RWPE1 (cell line): ENCODE results near the gene CHCHD6.
A peak's percentile ranks its signal among the peaks of the same experiment; 100 is the strongest.

ENCODE experiments used
- CTCF ChIA-PET: fragments of 350-600 bp; sonication (Branson Sonifier 250); formaldehyde crosslinking; extraction: SDS; loops from one replicate; lab custom pipeline; 2021; lab: Yijun Ruan, JAX
- POLR2A ChIA-PET: fragments of 400-600 bp; formaldehyde crosslinking; extraction: SDS; loops from one replicate; lab custom pipeline; 2020; ENCODE audit warnings: antibody characterized with exemption; ENCODE audit not compliant: low non-redundant PET; lab: Yijun Ruan, JAX
- DNase-seq: peaks from one replicate; pipeline ENCODE4 v3.0.0; 2012; ENCODE audit warnings: low spot score
- H3K27ac ChIP-seq: fragments of 450-650 bp; 2 replicates; pipeline ENCODE4 v1.5.1; 2017
- TF ChIP-seq, protein P1 (sequence below): fragments of 450-650 bp; conservative IDR thresholded peaks from 2 replicates; pipeline ENCODE4 v1.5.1; 2017; ENCODE audit warnings: low read depth, mild to moderate bottlenecking

CHCHD6 gene

GRCh38 chr3:126896968-126897367 is 192.9 kb downstream of the CHCHD6 start:
- no peak for DNase-seq
- ChIA-PET CTCF (no interaction called here), POLR2A (no interaction called here)
- H3K27ac ChIP-seq: peak overlapping the region; percentile 86
- TF ChIP-seq, protein P1, sequence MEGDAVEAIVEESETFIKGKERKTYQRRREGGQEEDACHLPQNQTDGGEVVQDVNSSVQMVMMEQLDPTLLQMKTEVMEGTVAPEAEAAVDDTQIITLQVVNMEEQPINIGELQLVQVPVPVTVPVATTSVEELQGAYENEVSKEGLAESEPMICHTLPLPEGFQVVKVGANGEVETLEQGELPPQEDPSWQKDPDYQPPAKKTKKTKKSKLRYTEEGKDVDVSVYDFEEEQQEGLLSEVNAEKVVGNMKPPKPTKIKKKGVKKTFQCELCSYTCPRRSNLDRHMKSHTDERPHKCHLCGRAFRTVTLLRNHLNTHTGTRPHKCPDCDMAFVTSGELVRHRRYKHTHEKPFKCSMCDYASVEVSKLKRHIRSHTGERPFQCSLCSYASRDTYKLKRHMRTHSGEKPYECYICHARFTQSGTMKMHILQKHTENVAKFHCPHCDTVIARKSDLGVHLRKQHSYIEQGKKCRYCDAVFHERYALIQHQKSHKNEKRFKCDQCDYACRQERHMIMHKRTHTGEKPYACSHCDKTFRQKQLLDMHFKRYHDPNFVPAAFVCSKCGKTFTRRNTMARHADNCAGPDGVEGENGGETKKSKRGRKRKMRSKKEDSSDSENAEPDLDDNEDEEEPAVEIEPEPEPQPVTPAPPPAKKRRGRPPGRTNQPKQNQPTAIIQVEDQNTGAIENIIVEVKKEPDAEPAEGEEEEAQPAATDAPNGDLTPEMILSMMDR: no peak

GRCh38 chr3:126897943-126898342 is 193.9 kb downstream of the CHCHD6 start:
- no peak overlapping the region for H3K27ac ChIP-seq
- ChIA-PET POLR2A (no interaction called here), CTCF (interaction anchor here (0.5 to 0.7 kb wide), 3 partner anchors 80 to 864 kb away, joined by 3 to 4 read pairs (median 3); no protein-coding TSS in a partner anchor)
- DNase-seq: no peak
- TF ChIP-seq, protein P1: no peak

GRCh38 chr3:126900859-126901540 is 197.0 kb downstream of the CHCHD6 start:
- POLR2A ChIA-PET: no interaction called here
- DNase-seq: no peak
- TF ChIP-seq, protein P1: no peak

GRCh38 chr3:126901631-126902030 is 197.6 kb downstream of the CHCHD6 start:
- TF ChIP-seq, protein P1: no peak
- ChIA-PET POLR2A (no interaction called here), CTCF (no interaction called here)
- no peak overlapping the region for H3K27ac ChIP-seq
- DNase-seq: no peak

More at GRCh38 chr3:126900859-126901540, 197.0 kb downstream of the CHCHD6 start:
- CTCF ChIA-PET: no interaction called here
- H3K27ac ChIP-seq: no peak overlapping the region

DNA sequence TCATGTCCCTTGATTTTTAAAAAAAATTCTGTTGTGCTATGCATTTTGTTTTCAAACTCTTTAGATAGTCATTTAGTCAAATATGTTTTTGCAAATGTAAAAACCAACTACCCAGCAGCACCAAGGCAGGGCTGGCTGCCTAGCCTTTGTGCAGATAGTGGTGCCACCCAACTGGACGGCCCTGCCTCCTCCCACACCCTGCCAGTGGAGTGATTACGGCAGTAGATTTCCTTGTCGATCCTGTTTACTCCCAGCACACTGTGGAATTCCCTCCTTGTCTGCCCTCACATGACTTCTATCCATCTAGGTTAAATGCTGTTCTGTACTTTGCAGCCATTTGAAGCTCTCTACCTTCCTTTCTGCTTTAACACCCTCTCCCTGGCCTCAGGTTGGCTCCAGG is 199.5 kb downstream of the CHCHD6 start:
- H3K27ac ChIP-seq: no peak overlapping the region
- POLR2A ChIA-PET: no interaction called here
- TF ChIP-seq, protein P1: no peak
- CTCF ChIA-PET: no interaction called here
- no peak for DNase-seq

DNA sequence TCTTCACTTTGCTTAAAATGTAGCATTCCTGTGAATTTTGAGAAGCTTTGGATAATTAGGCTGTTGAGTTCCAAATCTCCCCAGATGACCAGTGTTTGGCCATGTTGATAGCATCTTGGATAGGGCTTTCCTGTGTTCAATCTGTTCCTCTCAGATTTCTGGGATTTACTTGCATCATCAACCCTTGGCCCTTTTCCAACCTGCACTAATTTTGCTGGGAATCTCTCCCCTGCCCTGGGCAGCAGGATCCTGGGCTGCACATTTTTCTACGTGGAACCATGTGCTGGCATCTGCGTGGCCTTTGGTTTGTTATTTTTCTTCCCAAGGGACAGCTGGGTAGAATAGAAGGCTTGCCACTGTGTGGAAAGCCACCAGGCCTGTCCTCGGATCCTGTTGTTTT is 203.5 kb downstream of the CHCHD6 start:
- CTCF ChIA-PET: interaction anchor here (0.5 to 1.1 kb wide), 3 partner anchors 54 to 518 kb away, joined by 3 to 4 read pairs (median 3); no protein-coding TSS in a partner anchor
- TF ChIP-seq, protein P1: no peak
- no peak for DNase-seq
- no peak overlapping the region; the same call in 1 of the 2 replicates for H3K27ac ChIP-seq
- POLR2A ChIA-PET: no interaction called here
